HEK293 (cell line): ENCODE measurements around the gene DUSP12.
A peak's percentile ranks its signal among the peaks of the same experiment; 100 is the strongest.

Source experiments
- CTCF ChIA-PET: fragments of 350-600 bp; formaldehyde crosslinking; extraction: SDS; loops from one replicate; lab custom pipeline; 2021; ENCODE audit warnings: antibody characterized with exemption; lab: Yijun Ruan, JAX
- POLR2A ChIA-PET: fragments of 300-600 bp; formaldehyde crosslinking; extraction: SDS; loops from one replicate; lab custom pipeline; 2020; ENCODE audit warnings: antibody characterized with exemption, inconsistent platforms; lab: Yijun Ruan, JAX
- H3K27ac ChIP-seq: fragments of 200-500 bp; sonication (Bioruptor generic); 2 replicates; pipeline ENCODE4 v1.5.1; 2014; ENCODE audit warnings: low read depth, low read length, control low read depth, inconsistent platforms; ENCODE audit errors: extremely low read depth
- H3K36me3 ChIP-seq, 2 experiments: fragments of 200-500 bp in 1 of 2; sonication (Bioruptor generic) in 1 of 2; 1 replicate in 1 of 2; 2 replicates in 1 of 2; pipeline ENCODE4 v1.5.1; 2014 to 2017; ENCODE audit warnings: inconsistent platforms in 2 of 2, low read length in 2 of 2; ENCODE audit not compliant: control insufficient read depth in 2 of 2, insufficient read depth in 1 of 2
- H3K4me1 ChIP-seq: fragments of 200-500 bp; sonication (Bioruptor generic); 2 replicates; pipeline ENCODE4 v1.5.1; 2014; ENCODE audit warnings: mild to moderate bottlenecking, low read length, inconsistent platforms; ENCODE audit not compliant: control insufficient read depth, insufficient read depth
- H3K4me3 ChIP-seq: 2 replicates; pipeline ENCODE4 v1.5.1; 2011; ENCODE audit warnings: low read depth, mild to moderate bottlenecking, control low read depth, low read length, moderate library complexity
- H3K9me3 ChIP-seq: fragments of 200-500 bp; sonication (Bioruptor generic); 2 replicates; pipeline ENCODE4 v1.5.1; 2014; ENCODE audit warnings: low read depth, low read length, inconsistent platforms; ENCODE audit not compliant: control insufficient read depth, insufficient read depth
- CTCF ChIP-seq: fragments of 450-650 bp; formaldehyde crosslinking; IDR thresholded peaks from 2 replicates; pipeline ENCODE4 v1.5.1; 2016; ENCODE audit warnings: missing biosample characterization, missing genetic modification characterization
- EGR2 ChIP-seq: fragments of 450-650 bp; formaldehyde crosslinking; IDR thresholded peaks from 2 replicates; pipeline ENCODE4 v1.5.1; 2016; ENCODE audit warnings: low read depth, missing biosample characterization, missing genetic modification characterization
- GLIS2 ChIP-seq: fragments of 450-650 bp; formaldehyde crosslinking; IDR thresholded peaks from 2 replicates; pipeline ENCODE4 v1.5.1; 2016; ENCODE audit warnings: missing biosample characterization, missing genetic modification characterization
- KLF1 ChIP-seq: fragments of 450-650 bp; formaldehyde crosslinking; IDR thresholded peaks from 2 replicates; pipeline ENCODE4 v1.5.1; 2016; ENCODE audit warnings: missing biosample characterization, missing genetic modification characterization
- KLF10 ChIP-seq: fragments of 450-650 bp; IDR thresholded peaks from 2 replicates; pipeline ENCODE4 v1.5.1; 2018; ENCODE audit warnings: missing biosample characterization, mild to moderate bottlenecking, missing genetic modification characterization
- MEIS1 ChIP-seq: sonication (generic); formaldehyde crosslinking; IDR thresholded peaks from 2 replicates; pipeline ENCODE4 v1.8.1; 2022; ENCODE audit warnings: missing genetic modification reagents, mild to moderate bottlenecking, borderline replicate concordance
- PATZ1 ChIP-seq: fragments of 450-650 bp; formaldehyde crosslinking; IDR thresholded peaks from 2 replicates; pipeline ENCODE4 v1.5.1; 2016; ENCODE audit warnings: missing biosample characterization, missing genetic modification characterization
- SP3 ChIP-seq: fragments of 450-650 bp; formaldehyde crosslinking; IDR thresholded peaks from 2 replicates; pipeline ENCODE4 v1.5.1; 2016; ENCODE audit warnings: missing biosample characterization, missing genetic modification characterization
- ZBTB20 ChIP-seq: fragments of 450-650 bp; formaldehyde crosslinking; IDR thresholded peaks from 2 replicates; pipeline ENCODE4 v1.5.1; 2016; ENCODE audit warnings: missing biosample characterization, missing genetic modification characterization
- ZBTB48 ChIP-seq: fragments of 450-650 bp; formaldehyde crosslinking; IDR thresholded peaks from 2 replicates; pipeline ENCODE4 v1.5.1; 2016; ENCODE audit warnings: missing biosample characterization, missing genetic modification characterization
- ZEB2 ChIP-seq: fragments of 450-650 bp; formaldehyde crosslinking; IDR thresholded peaks from 2 replicates; pipeline ENCODE4 v1.5.1; 2016; ENCODE audit warnings: missing biosample characterization, missing genetic modification characterization
- ZFP3 ChIP-seq: fragments of 450-650 bp; formaldehyde crosslinking; IDR thresholded peaks from 2 replicates; pipeline ENCODE4 v1.5.1; 2016; ENCODE audit warnings: low read depth, missing biosample characterization, missing genetic modification characterization
- ZNF138 ChIP-seq: fragments of 450-650 bp; formaldehyde crosslinking; IDR thresholded peaks from 2 replicates; pipeline ENCODE4 v1.5.1; 2016; ENCODE audit warnings: missing biosample characterization, missing genetic modification characterization, borderline replicate concordance
- ZNF146 ChIP-seq: fragments of 450-650 bp; formaldehyde crosslinking; IDR thresholded peaks from 2 replicates; pipeline ENCODE4 v1.5.1; 2016; ENCODE audit warnings: missing biosample characterization, missing genetic modification characterization
- ZNF174 ChIP-seq: fragments of 450-650 bp; formaldehyde crosslinking; IDR thresholded peaks from 2 replicates; pipeline ENCODE4 v1.5.0; 2017; ENCODE audit warnings: missing biosample characterization, mild to moderate bottlenecking, missing genetic modification characterization
- ZNF292 ChIP-seq: fragments of 450-650 bp; formaldehyde crosslinking; IDR thresholded peaks from 2 replicates; pipeline ENCODE4 v1.5.1; 2016; ENCODE audit warnings: low read depth, missing biosample characterization, missing genetic modification characterization, borderline replicate concordance
- ZNF324 ChIP-seq: fragments of 450-650 bp; formaldehyde crosslinking; IDR thresholded peaks from 2 replicates; pipeline ENCODE4 v1.5.1; 2016; ENCODE audit warnings: missing biosample characterization, missing genetic modification characterization
- ZNF510 ChIP-seq: fragments of 450-650 bp; formaldehyde crosslinking; IDR thresholded peaks from 2 replicates; pipeline ENCODE4 v1.5.1; 2018; ENCODE audit warnings: mild to moderate bottlenecking, missing genetic modification characterization, missing biosample characterization; ENCODE audit not compliant: insufficient replicate concordance
- ZNF521 ChIP-seq: fragments of 450-650 bp; formaldehyde crosslinking; IDR thresholded peaks from 2 replicates; pipeline ENCODE4 v1.5.1; 2017; ENCODE audit warnings: missing biosample characterization, mild to moderate bottlenecking, missing genetic modification characterization
- ZNF549 ChIP-seq: fragments of 450-650 bp; IDR thresholded peaks from 2 replicates; pipeline ENCODE4 v1.5.1; 2018; ENCODE audit warnings: missing biosample characterization, missing genetic modification characterization, mild to moderate bottlenecking, inconsistent platforms, moderate library complexity
- ZNF580 ChIP-seq: fragments of 450-650 bp; formaldehyde crosslinking; IDR thresholded peaks from 2 replicates; pipeline ENCODE4 v1.5.1; 2016; ENCODE audit warnings: missing biosample characterization, missing genetic modification characterization
- ZNF692 ChIP-seq: fragments of 450-650 bp; formaldehyde crosslinking; IDR thresholded peaks from 2 replicates; pipeline ENCODE4 v1.5.1; 2016; ENCODE audit warnings: missing biosample characterization, missing genetic modification characterization
- ZNF777 ChIP-seq: fragments of 450-650 bp; formaldehyde crosslinking; IDR thresholded peaks from 2 replicates; pipeline ENCODE4 v1.5.1; 2017; ENCODE audit warnings: missing biosample characterization, missing genetic modification characterization, borderline replicate concordance
- TF ChIP-seq, protein P1 (sequence below): fragments of 450-650 bp; formaldehyde crosslinking; IDR thresholded peaks from 2 replicates; pipeline ENCODE4 v1.5.1; 2016; ENCODE audit warnings: missing biosample characterization, missing genetic modification characterization
- TF ChIP-seq, protein P2 (sequence below): fragments of 450-650 bp; formaldehyde crosslinking; optimal IDR thresholded peaks from 2 replicates; pipeline ENCODE3; 2016; ENCODE audit warnings: missing biosample characterization, mild to moderate bottlenecking, missing genetic modification characterization
- TF ChIP-seq, protein P3 (sequence below): fragments of 450-650 bp; formaldehyde crosslinking; IDR thresholded peaks from 2 replicates; pipeline ENCODE4 v1.5.1; 2016; ENCODE audit warnings: missing biosample characterization, missing genetic modification characterization

DUSP12 gene

DNA sequence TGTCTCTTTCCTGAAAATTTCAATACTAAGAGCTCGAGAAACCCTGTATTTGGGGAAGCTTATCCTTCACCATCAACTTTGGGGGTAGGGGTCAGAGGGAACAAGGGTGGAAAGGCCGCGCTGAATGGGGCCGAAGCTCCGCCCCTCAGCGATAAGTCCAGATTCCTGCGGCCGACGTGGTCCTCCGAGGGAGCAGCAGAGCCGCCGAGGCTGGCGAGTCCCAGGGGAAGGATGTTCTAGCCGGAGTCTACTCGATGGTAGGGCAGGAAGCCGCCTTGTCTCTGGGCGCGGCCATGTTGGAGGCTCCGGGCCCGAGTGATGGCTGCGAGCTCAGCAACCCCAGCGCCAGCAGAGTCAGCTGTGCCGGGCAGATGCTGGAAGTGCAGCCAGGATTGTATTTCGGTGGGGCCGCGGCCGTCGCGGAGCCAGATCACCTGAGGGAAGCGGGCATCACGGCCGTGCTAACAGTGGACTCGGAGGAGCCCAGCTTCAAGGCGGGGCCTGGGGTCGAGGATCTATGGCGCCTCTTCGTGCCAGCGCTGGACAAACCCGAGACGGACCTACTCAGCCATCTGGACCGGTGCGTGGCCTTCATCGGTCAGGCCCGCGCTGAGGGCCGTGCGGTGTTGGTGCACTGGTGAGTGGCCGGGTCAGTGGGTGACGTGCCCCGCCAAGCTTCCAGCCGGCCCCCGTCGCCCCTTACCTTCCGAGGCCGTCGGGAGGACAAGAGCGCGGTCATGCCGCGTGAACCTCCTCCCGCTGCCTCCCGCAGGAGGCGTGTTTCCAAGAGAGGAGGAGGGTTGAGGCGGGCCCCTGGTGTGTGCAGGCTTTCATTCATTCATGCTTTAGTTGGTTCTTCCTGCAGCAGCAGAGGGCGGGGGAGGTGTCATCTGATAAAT, at the start of gene DUSP12:
TSS of gene DUSP12 (plus strand) at position 278 of the 899 bp plus-strand sequence. CDS start at position 294, 16 bp downstream.
- Histone ChIP-seq H3K36me3 (peaks cover 31 to 32% of the 10 kb centered on the region in 2 experiments), H3K9me3 (no peaks in the 10 kb centered on the region), H3K4me3 (peak within 1 kb of the TSS; percentile 100), H3K4me1 (no peaks in the 10 kb centered on the region), H3K27ac (peak within 1 kb of the TSS; percentile 90)
- ChIA-PET CTCF (interaction anchor here (0.6 to 2.0 kb wide), 13 partner anchors 8 to 314 kb away, joined by 3 to 9 read pairs (median 5); no protein-coding TSS in a partner anchor), POLR2A (interaction anchor here (0.5 to 1.9 kb wide), 9 partner anchors 9 to 1445 kb away, joined by 3 to 19 read pairs (median 6); partner anchors contain the start of gene OLFML2B)
- TF ChIP-seq ZNF174 (tag by site-specific recombination) (no peak), KLF10 (tag by site-specific recombination) (0 out of 2 replicates have a peak, but pooled peaks have one; percentile 62), ZNF324 (tag by site-specific recombination) (0 out of 2 replicates have a peak, but pooled peaks have one; percentile 63), ZNF777 (tag by site-specific recombination) (peak; percentile 88; the same call in 1 of the 2 replicates), ZNF692 (tag by site-specific recombination) (peak; percentile 80), EGR2 (tag by site-specific recombination) (peak; percentile 77; the same call in 1 of the 2 replicates), GLIS2 (tag by site-specific recombination) (peak; percentile 26), ZNF521 (tag by site-specific recombination) (no peak), ZEB2 (peak; percentile 80; the same call in 1 of the 2 replicates), ZNF549 (tag by site-specific recombination) (no peak), ZBTB20 (tag by site-specific recombination) (peak; percentile 90), CTCF (tag by site-specific recombination) (peak; percentile 73), MEIS1 (0 out of 2 replicates have a peak, but pooled peaks have one; percentile 35), ZNF138 (tag by site-specific recombination) (no peak), KLF1 (tag by site-specific recombination) (peak; percentile 50; the same call in 1 of the 2 replicates), ZFP3 (no peak), SP3 (tag by site-specific recombination) (peak; percentile 82), ZNF146 (0 out of 2 replicates have a peak, but pooled peaks have one; percentile 18), PATZ1 (tag by site-specific recombination) (peak; percentile 74; the same call in 1 of the 2 replicates), ZNF580 (tag by site-specific recombination) (peak; percentile 30; the same call in 1 of the 2 replicates), ZNF510 (tag by site-specific recombination) (no peak), ZBTB48 (tag by site-specific recombination) (peak; percentile 14; the same call in 1 of the 2 replicates), ZNF292 (tag by site-specific recombination) (no peak)
- TF ChIP-seq, protein P1, sequence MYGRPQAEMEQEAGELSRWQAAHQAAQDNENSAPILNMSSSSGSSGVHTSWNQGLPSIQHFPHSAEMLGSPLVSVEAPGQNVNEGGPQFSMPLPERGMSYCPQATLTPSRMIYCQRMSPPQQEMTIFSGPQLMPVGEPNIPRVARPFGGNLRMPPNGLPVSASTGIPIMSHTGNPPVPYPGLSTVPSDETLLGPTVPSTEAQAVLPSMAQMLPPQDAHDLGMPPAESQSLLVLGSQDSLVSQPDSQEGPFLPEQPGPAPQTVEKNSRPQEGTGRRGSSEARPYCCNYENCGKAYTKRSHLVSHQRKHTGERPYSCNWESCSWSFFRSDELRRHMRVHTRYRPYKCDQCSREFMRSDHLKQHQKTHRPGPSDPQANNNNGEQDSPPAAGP (tag by site-specific recombination), result peak; percentile 63
- TF ChIP-seq, protein P2, sequence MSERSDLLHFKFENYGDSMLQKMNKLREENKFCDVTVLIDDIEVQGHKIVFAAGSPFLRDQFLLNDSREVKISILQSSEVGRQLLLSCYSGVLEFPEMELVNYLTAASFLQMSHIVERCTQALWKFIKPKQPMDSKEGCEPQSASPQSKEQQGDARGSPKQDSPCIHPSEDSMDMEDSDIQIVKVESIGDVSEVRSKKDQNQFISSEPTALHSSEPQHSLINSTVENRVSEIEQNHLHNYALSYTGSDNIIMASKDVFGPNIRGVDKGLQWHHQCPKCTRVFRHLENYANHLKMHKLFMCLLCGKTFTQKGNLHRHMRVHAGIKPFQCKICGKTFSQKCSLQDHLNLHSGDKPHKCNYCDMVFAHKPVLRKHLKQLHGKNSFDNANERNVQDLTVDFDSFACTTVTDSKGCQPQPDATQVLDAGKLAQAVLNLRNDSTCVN (tag by site-specific recombination), result peak; percentile 92
- TF ChIP-seq, protein P3, sequence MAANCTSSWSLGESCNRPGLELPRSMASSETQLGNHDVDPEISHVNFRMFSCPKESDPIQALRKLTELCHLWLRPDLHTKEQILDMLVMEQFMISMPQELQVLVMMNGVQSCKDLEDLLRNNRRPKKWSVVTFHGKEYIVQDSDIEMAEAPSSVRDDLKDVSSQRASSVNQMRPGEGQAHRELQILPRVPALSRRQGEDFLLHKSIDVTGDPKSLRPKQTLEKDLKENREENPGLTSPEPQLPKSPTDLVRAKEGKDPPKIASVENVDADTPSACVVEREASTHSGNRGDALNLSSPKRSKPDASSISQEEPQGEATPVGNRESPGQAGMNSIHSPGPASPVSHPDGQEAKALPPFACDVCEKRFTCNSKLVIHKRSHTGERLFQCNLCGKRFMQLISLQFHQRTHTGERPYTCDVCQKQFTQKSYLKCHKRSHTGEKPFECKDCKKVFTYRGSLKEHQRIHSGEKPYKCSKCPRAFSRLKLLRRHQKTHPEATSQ, result peak; percentile 88
